ENCODE measurements around the gene EHD4.

Gene EHD4

DNA sequence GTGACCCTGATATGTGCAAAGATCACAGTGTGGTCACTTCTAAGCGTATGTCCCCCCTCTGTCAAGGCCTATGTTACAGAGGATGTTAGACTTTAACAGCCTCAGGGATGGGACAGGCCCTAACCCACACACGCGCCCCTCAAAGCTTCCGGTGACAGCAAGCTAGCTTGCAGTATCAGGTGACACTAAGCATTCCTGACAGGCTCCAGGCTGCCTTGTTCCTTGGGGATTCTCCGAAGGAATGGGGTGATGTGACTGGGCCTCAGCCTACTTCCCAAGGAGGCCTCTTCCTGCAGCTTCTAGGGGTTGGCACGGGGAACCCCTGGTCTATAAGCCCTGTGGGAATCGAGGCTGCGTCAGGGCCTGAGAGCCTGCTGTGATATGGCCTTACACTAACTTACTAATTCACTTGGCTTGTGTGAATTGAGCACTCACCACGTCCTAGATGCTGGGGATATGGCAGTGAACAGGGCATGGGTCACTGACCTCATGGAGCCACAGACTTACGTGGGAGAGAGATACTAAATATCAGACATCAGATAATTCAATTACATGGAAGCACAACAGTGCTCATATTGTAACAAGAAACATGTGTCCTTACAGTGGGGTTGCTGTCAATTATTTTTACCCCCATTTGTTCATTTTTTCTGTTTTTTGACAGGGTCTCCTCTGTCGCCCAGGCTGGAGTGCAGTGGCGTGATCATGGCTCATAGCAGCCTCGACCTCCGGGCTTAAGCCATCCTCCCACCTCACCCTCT is 67.1 kb downstream of the EHD4 start:
- Histone ChIP-seq H3K9me3 (ENCODE audit: control insufficient read depth, insufficient read depth, low read depth, low read length) (no peaks in the 10 kb centered on the region), H3K27ac (ENCODE audit: extremely low read depth, low read depth, low read length) (no peak overlapping the region), H3K36me3 (ENCODE audit: control insufficient read depth in 2 of 2, insufficient read depth in 1 of 2, low read length in 2 of 2) (peaks cover 0 to 36% of the 10 kb centered on the region in 2 experiments; a peak in 2 of 3 replicates), H3K4me3 (ENCODE audit: low read depth, low read length) (no peak overlapping the region), H3K4me1 (ENCODE audit: control insufficient read depth, insufficient read depth, low read length) (no peaks in the 10 kb centered on the region)
- ChIA-PET POLR2A (interaction anchor here (0.8 kb wide), 1 partner anchor 131 kb away, joined by 4 read pairs; the partner anchor contains the start of gene MAPKBP1), CTCF (interaction anchor here (0.6 to 2.6 kb wide), 25 partner anchors 10 to 614 kb away, joined by 3 to 33 read pairs (median 4); partner anchors contain the start of gene MAPKBP1)
- TF ChIP-seq HOXC10 (CRISPR knock-in tag; IDR thresholded peaks at IDR 0.05) (no peak), CTCF (tag by site-specific recombination; IDR thresholded peaks at IDR 0.05) (no peak), ZNF621 (tag by site-specific recombination; IDR thresholded peaks at IDR 0.05) (no peak), IKZF3 (tag by site-specific recombination; IDR thresholded peaks at IDR 0.05) (no peak), ZBTB21 (tag by site-specific recombination; IDR thresholded peaks at IDR 0.05) (no peak), PRDM4 (tag by site-specific recombination; IDR thresholded peaks at IDR 0.05) (no peak), ZNF514 (tag by site-specific recombination; IDR thresholded peaks at IDR 0.05) (no peak)

DNA sequence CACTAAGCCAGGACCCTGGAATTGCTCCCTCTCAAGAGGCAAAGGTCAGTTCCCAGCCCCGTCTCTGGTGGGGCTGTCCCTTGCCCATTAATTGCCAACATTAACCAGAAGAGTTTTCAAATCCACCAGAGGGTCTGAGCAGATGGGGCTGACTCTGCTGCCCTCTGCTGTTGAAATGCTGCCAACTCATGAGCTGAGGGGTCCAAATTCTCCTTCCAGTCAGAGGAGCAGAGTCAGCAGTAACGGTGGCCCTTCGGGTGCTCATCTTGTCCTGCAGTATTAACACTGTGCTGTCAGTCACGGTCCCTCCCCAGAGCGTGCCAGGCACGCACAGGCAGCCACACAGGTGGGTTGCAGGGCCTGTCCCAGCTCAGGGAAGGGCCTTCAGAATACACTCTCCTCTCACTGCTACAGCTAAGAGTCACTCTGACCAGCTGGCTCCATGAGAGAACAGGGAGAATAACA is 67.8 kb downstream of the EHD4 start:
- Histone ChIP-seq H3K27ac (ENCODE audit: extremely low read depth, low read depth, low read length) (no peak overlapping the region), H3K4me3 (ENCODE audit: low read depth, low read length) (no peak overlapping the region), H3K4me1 (ENCODE audit: control insufficient read depth, insufficient read depth, low read length) (no peaks in the 10 kb centered on the region), H3K9me3 (ENCODE audit: control insufficient read depth, insufficient read depth, low read depth, low read length) (no peaks in the 10 kb centered on the region), H3K36me3 (ENCODE audit: control insufficient read depth in 2 of 2, insufficient read depth in 1 of 2, low read length in 2 of 2) (peaks cover 0 to 33% of the 10 kb centered on the region in 2 experiments; a peak in 2 of 3 replicates)
- TF ChIP-seq KLF16 (tag by site-specific recombination; IDR thresholded peaks at IDR 0.05) = no peak
- TF ChIP-seq ZNF555 (tag by site-specific recombination; conservative IDR thresholded peaks at IDR 0.05) = no peak
- 0 out of 2 replicates have a peak, but pooled peaks have one; percentile 32 for TF ChIP-seq ZNF660 (tag by site-specific recombination; IDR thresholded peaks at IDR 0.05)
- peak; percentile 65 for TF ChIP-seq CTCF (tag by site-specific recombination; IDR thresholded peaks at IDR 0.05)
- no peak for TF ChIP-seq SCRT1 (tag by site-specific recombination; IDR thresholded peaks at IDR 0.05; ENCODE audit: borderline replicate concordance)
- TF ChIP-seq, protein P1, sequence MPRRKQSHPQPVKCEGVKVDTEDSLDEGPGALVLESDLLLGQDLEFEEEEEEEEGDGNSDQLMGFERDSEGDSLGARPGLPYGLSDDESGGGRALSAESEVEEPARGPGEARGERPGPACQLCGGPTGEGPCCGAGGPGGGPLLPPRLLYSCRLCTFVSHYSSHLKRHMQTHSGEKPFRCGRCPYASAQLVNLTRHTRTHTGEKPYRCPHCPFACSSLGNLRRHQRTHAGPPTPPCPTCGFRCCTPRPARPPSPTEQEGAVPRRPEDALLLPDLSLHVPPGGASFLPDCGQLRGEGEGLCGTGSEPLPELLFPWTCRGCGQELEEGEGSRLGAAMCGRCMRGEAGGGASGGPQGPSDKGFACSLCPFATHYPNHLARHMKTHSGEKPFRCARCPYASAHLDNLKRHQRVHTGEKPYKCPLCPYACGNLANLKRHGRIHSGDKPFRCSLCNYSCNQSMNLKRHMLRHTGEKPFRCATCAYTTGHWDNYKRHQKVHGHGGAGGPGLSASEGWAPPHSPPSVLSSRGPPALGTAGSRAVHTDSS (tag by site-specific recombination; IDR thresholded peaks at IDR 0.05) = no peak
- TF ChIP-seq ZBTB48 (tag by site-specific recombination; IDR thresholded peaks at IDR 0.05) = no peak
- TF ChIP-seq ZNF654 (tag by site-specific recombination; IDR thresholded peaks at IDR 0.05; ENCODE audit: low read depth) = peak; percentile 83
- no peak for TF ChIP-seq PRDM10 (tag by site-specific recombination; IDR thresholded peaks at IDR 0.05)
- CTCF ChIA-PET = interaction anchor here (0.5 to 2.6 kb wide), 27 partner anchors 10 to 803 kb away, joined by 3 to 33 read pairs (median 4); partner anchors contain the start of gene MAPKBP1
- POLR2A ChIA-PET = interaction anchor here (0.8 kb wide), 1 partner anchor 130 kb away, joined by 4 read pairs; the partner anchor contains the start of gene MAPKBP1

Data from HEK293 (cell line).